ENCODE results near the gene ZNF467.

Gene ZNF467

DNA sequence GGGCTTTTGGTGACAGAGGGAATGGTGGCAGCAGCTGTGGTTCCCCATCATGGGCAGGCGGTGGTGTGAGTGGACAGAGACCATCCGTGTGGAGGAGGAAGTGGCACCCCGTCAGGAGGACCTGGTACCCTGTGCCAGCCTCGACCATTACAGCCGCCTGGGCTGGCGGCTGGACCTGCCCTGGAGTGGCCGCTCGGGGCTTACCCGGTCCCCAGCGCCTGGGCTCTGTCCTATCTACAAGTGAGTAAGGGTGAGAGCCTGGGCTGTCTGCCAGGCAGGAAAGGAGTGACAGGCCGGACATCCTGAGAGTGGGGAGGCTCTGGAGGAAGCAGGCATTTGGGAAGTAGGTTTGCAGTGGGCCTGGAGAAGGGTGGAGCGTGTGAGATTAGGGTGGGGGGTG, 2.9 kb upstream of the ZNF467 start:
- H3K4me3 ChIP-seq (IDR thresholded peaks at IDR 0.05; ENCODE audit: insufficient read depth, low read depth, low read length): no peak overlapping the region
- no peak overlapping the region for H2AFZ ChIP-seq (ENCODE audit: low read depth)
- no peaks in the 10 kb centered on the region for H3K79me2 ChIP-seq (ENCODE audit: insufficient read depth, low read depth)
- H3K4me2 ChIP-seq: no peak overlapping the region
- no peak overlapping the region for H3K27ac ChIP-seq
- H3K36me3 ChIP-seq (ENCODE audit: insufficient read depth): no peaks in the 10 kb centered on the region
- peaks cover 4% of the 10 kb centered on the region for H3K4me1 ChIP-seq (ENCODE audit: low read depth, poor library complexity, severe bottlenecking)
- TF ChIP-seq, protein P1, sequence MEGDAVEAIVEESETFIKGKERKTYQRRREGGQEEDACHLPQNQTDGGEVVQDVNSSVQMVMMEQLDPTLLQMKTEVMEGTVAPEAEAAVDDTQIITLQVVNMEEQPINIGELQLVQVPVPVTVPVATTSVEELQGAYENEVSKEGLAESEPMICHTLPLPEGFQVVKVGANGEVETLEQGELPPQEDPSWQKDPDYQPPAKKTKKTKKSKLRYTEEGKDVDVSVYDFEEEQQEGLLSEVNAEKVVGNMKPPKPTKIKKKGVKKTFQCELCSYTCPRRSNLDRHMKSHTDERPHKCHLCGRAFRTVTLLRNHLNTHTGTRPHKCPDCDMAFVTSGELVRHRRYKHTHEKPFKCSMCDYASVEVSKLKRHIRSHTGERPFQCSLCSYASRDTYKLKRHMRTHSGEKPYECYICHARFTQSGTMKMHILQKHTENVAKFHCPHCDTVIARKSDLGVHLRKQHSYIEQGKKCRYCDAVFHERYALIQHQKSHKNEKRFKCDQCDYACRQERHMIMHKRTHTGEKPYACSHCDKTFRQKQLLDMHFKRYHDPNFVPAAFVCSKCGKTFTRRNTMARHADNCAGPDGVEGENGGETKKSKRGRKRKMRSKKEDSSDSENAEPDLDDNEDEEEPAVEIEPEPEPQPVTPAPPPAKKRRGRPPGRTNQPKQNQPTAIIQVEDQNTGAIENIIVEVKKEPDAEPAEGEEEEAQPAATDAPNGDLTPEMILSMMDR (conservative IDR thresholded peaks at IDR 0.05; ENCODE audit: low read depth, low read length): no peak
- H4K20me1 ChIP-seq (ENCODE audit: insufficient read depth): no peaks in the 10 kb centered on the region
- peaks cover 58% of the 10 kb centered on the region for H3K27me3 ChIP-seq (ENCODE audit: insufficient read depth, low read depth)
- H3K9ac ChIP-seq: no peak overlapping the region

DNA sequence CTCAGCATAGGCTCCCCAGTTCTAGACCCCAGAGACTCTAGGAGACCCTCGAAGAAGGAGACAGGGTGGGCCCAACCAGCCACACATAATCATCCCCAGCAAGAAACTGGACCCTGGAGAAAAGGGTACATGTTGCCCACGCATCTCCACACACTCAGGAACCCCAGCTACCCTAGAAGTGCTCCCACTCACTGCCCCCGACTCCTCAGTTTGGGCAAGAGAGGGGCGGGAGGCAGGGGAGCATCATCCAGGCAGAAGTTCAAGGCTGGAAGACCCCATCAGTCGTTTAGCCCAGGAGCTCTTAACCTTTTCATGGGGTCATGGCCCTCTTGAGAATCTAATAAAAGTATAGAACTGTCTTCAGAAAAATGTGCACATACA, 1.8 kb upstream of the ZNF467 start:
- Histone ChIP-seq H3K79me2 (ENCODE audit: insufficient read depth, low read depth) (no peaks in the 10 kb centered on the region), H3K4me3 (IDR thresholded peaks at IDR 0.05; ENCODE audit: insufficient read depth, low read depth, low read length) (no peak overlapping the region), H4K20me1 (ENCODE audit: insufficient read depth) (no peaks in the 10 kb centered on the region), H3K4me1 (ENCODE audit: low read depth, poor library complexity, severe bottlenecking) (peaks cover 9% of the 10 kb centered on the region), H3K27me3 (ENCODE audit: insufficient read depth, low read depth) (peaks cover 58% of the 10 kb centered on the region), H2AFZ (ENCODE audit: low read depth) (no peak overlapping the region), H3K4me2 (no peak overlapping the region), H3K9ac (no peak overlapping the region), H3K36me3 (ENCODE audit: insufficient read depth) (no peaks in the 10 kb centered on the region), H3K27ac (no peak overlapping the region)
- TF ChIP-seq, protein P1 (conservative IDR thresholded peaks at IDR 0.05; ENCODE audit: low read depth, low read length): no peak

DNA sequence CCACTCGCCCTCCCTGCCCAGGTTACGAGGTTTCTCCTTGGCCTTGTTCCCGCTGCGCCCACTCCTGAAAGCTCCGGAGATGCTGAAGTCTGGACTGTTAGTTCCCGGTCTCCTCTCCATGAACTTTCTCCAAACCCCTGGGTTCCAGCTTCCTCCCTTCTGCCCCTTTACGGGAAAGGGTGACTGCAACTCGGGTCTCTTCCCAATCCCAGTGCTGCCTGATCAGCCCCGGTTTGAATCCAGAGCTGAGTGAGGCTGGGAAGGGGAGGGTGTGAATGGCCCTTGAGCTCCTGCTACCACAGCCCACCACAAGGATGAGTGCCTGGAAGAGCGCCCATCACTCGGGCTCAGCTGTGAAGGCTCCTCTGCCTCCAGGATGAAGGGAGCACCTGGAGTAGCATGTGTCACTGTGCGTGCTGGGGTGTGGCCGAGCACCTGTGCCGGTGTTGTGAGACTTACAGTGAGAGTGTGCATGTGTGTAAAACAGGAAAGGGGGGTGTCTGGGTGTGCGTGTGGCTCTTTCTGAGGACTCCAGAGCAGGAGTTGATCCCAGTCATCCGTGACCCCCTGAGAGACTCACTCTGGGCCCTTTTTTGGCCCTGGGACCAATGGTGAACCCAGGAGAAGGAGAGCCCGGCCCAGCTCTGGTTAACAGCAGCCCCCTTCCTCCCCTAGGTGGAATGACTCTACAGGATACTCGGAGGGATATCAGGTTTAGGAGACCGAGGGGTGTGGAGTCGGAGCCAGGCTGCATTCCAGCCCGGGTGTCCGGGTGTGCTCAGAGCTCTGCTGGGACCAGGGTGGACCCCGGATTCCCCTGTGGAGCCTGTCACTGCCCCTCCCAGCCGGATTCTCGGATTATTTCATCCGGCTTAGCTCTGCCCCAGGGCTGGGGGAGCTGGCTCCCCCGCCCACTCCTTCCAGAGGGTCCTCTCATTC, 1.1 kb upstream of the ZNF467 start:
- Histone ChIP-seq H3K4me3 (IDR thresholded peaks at IDR 0.05; ENCODE audit: insufficient read depth, low read depth, low read length) (no peak overlapping the region), H4K20me1 (ENCODE audit: insufficient read depth) (no peaks in the 10 kb centered on the region), H3K79me2 (ENCODE audit: insufficient read depth, low read depth) (no peaks in the 10 kb centered on the region), H2AFZ (ENCODE audit: low read depth) (no peak overlapping the region), H3K4me2 (no peak overlapping the region), H3K27me3 (ENCODE audit: insufficient read depth, low read depth) (peaks cover 56% of the 10 kb centered on the region), H3K27ac (no peak overlapping the region), H3K9ac (no peak overlapping the region), H3K4me1 (ENCODE audit: low read depth, poor library complexity, severe bottlenecking) (peaks cover 9% of the 10 kb centered on the region), H3K36me3 (ENCODE audit: insufficient read depth) (no peaks in the 10 kb centered on the region)
- TF ChIP-seq, protein P1 (conservative IDR thresholded peaks at IDR 0.05; ENCODE audit: low read depth, low read length): no peak

DNA sequence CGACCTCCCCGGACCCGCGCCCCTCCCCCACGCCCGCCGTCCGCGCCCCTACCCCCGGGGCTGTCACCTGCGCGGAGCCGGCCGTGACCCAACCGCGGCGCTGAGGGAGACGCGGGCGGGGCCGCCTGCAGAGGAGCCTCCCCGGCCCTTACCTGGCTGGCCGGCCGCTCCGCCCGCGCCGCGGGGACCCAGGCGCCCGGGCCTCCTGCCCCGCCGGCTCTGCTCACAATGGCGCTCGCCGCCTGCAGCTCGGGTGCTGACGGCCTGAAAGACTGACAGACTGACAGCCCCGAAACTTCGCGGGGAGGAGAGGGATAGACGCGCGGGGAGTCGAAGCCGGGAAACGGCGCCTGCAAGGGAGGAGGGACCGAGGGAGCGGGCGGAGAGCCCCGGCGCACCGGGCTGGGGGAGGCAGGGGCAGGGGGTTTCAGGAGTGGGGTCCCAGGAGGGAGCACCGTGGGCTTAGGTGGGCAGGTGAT, 393 bp downstream of the ZNF467 start:
- TF ChIP-seq, protein P1 (conservative IDR thresholded peaks at IDR 0.05; ENCODE audit: low read depth, low read length): no peak
- Histone ChIP-seq H3K4me3 (IDR thresholded peaks at IDR 0.05; ENCODE audit: insufficient read depth, low read depth, low read length) (no peak overlapping the region), H3K36me3 (ENCODE audit: insufficient read depth) (no peaks in the 10 kb centered on the region), H3K4me2 (peak overlapping the region; percentile 63), H3K9ac (no peak overlapping the region), H3K79me2 (ENCODE audit: insufficient read depth, low read depth) (no peaks in the 10 kb centered on the region), H2AFZ (ENCODE audit: low read depth) (peak overlapping the region; percentile 80), H3K4me1 (ENCODE audit: low read depth, poor library complexity, severe bottlenecking) (peaks cover 9% of the 10 kb centered on the region), H3K27me3 (ENCODE audit: insufficient read depth, low read depth) (peaks cover 43% of the 10 kb centered on the region), H4K20me1 (ENCODE audit: insufficient read depth) (no peaks in the 10 kb centered on the region), H3K27ac (no peak overlapping the region)
